ENCODE measurements around the gene DXO. TPM values are rescaled to one million over a fixed set of nuclear protein-coding genes. Genes with fewer than 3 reads are reported as not detected.

The DXO gene
- total RNA-seq, 8 experiments from 2014 or later, result 15.3 to 26.9 (median 22.9) TPM

- WGBS, 10 experiments, result 0 to 57% (median 8%) methylated on average over 1 to 17 of the region's 19 CpGs; no CpG with 5 or more reads in 2 of the 10 experiments
- Histone ChIP-seq H3K4me3 (peak overlapping the region; percentile 56 to 85 (median 66)), H3K27ac (peak overlapping the region; percentile 96 to 97), H3K4me1 (replicated peaks in 1 of 2) (peaks cover 19 to 24% of the 10 kb centered on the region in 2 donors)
- in situ Hi-C loops (cut with MboI; ENCODE audit: low pct_unique_long_range_greater_than_20kb in 2 of 9, low sequenced_read_pairs in 9 of 9, unreplicated experiment in 9 of 9), result loop anchor here in 1 of 9 experiments (25.0 kb wide), 1 partner anchor 286 kb away; the partner anchor contains the start of gene LY6G5C
- peak in 2 of 8 experiments; percentile 3 for ATAC-seq (replicated peaks in 6 of 8)
Observed at GRCh38 chr6:31972709-31973350, 892 bp upstream of the DXO start.

- peak in 1 of 8 experiments; percentile 0 for ATAC-seq (replicated peaks in 6 of 8)
- Histone ChIP-seq H3K4me3 (peak overlapping the region; percentile 56 to 85 (median 66)), H3K4me1 (replicated peaks in 1 of 2) (peaks cover 19 to 24% of the 10 kb centered on the region in 2 donors), H3K27ac (peak overlapping the region; percentile 96 to 97)
- WGBS, 10 experiments, result 0 to 84% (median 24%) methylated on average over 2 to 16 of the region's 29 CpGs
- in situ Hi-C loops (cut with MboI; ENCODE audit: low pct_unique_long_range_greater_than_20kb in 2 of 9, low sequenced_read_pairs in 9 of 9, unreplicated experiment in 9 of 9), result loop anchor here in 1 of 9 experiments (25.0 kb wide), 1 partner anchor 284 kb away; the partner anchor contains the start of gene LY6G5C
Observed at GRCh38 chr6:31971279-31971992, 502 bp downstream of the DXO start.

- peak overlapping the region; percentile 56 to 85 (median 66) for H3K4me3 ChIP-seq
- H3K27ac ChIP-seq, result peak overlapping the region; percentile 96 to 97
- in situ Hi-C loops (cut with MboI; ENCODE audit: low pct_unique_long_range_greater_than_20kb in 2 of 9, low sequenced_read_pairs in 9 of 9, unreplicated experiment in 9 of 9), result loop anchor here in 1 of 9 experiments (25.0 kb wide), 1 partner anchor 283 kb away; the partner anchor contains the start of gene LY6G5C
- peaks cover 19 to 24% of the 10 kb centered on the region in 2 donors for H3K4me1 ChIP-seq (replicated peaks in 1 of 2)
- no peak for ATAC-seq (replicated peaks in 6 of 8)
- 70 to 100% (median 93%) methylated on average over 1 to 3 of the region's 18 CpGs; no CpG with 5 or more reads in 5 of the 10 experiments for WGBS, 10 experiments
Observed at GRCh38 chr6:31970604-31971271, 1.2 kb downstream of the DXO start.

GRCh38 chr6:31969712-31970603 is 2.0 kb downstream of the DXO start:
- Histone ChIP-seq H3K27ac (peak overlapping the region; percentile 96 to 97), H3K4me3 (peak overlapping the region in 3 of 5 donors; percentile 56 to 85 (median 67)), H3K4me1 (replicated peaks in 1 of 2) (peaks cover 19 to 24% of the 10 kb centered on the region in 2 donors)
- 60 to 94% (median 86%) methylated on average over 2 to 11 of the region's 17 CpGs; no CpG with 5 or more reads in 4 of the 10 experiments for WGBS, 10 experiments
- in situ Hi-C loops (cut with MboI; ENCODE audit: low pct_unique_long_range_greater_than_20kb in 2 of 9, low sequenced_read_pairs in 9 of 9, unreplicated experiment in 9 of 9), result loop anchor here in 1 of 9 experiments (25.0 kb wide), 1 partner anchor 283 kb away; the partner anchor contains the start of gene LY6G5C
- no peak for ATAC-seq (replicated peaks in 6 of 8)

GRCh38 chr6:31968791-31969711 is 2.9 kb downstream of the DXO start:
- no peak overlapping the region for H3K4me3 ChIP-seq
- 84 to 100% (median 96%) methylated on average over 2 to 4 of the region's 23 CpGs; no CpG with 5 or more reads in 7 of the 10 experiments for WGBS, 10 experiments
- ATAC-seq (replicated peaks in 6 of 8), result no peak
- no peak overlapping the region for H3K27ac ChIP-seq
- in situ Hi-C loops (cut with MboI; ENCODE audit: low pct_unique_long_range_greater_than_20kb in 2 of 9, low sequenced_read_pairs in 9 of 9, unreplicated experiment in 9 of 9), result loop anchor here in 1 of 9 experiments (25.0 kb wide), 1 partner anchor 282 kb away; the partner anchor contains the start of gene LY6G5C
- H3K4me1 ChIP-seq (replicated peaks in 1 of 2), result peaks cover 19 to 24% of the 10 kb centered on the region in 2 donors

- no peak overlapping the region for H3K27ac ChIP-seq
- H3K4me3 ChIP-seq, result no peak overlapping the region
- ATAC-seq (replicated peaks in 6 of 8), result no peak
- in situ Hi-C loops (cut with MboI; ENCODE audit: low pct_unique_long_range_greater_than_20kb in 2 of 9, low sequenced_read_pairs in 9 of 9, unreplicated experiment in 9 of 9), result loop anchor here in 1 of 9 experiments (25.0 kb wide), 1 partner anchor 281 kb away; the partner anchor contains the start of gene LY6G5C
- H3K4me1 ChIP-seq (replicated peaks in 1 of 2), result peaks cover 15 to 21% of the 10 kb centered on the region in 2 donors
- WGBS, 10 experiments, result 100% methylated on average over 2 of the region's 11 CpGs; no CpG with 5 or more reads in 9 of the 10 experiments
Observed at GRCh38 chr6:31968326-31968725, 3.6 kb downstream of the DXO start.

GRCh38 chr6:31967926-31968320 is 4.0 kb downstream of the DXO start:
- Histone ChIP-seq H3K4me3 (no peak overlapping the region), H3K27ac (no peak overlapping the region), H3K4me1 (replicated peaks in 1 of 2) (peaks cover 11 to 18% of the 10 kb centered on the region in 2 donors)
- no peak for ATAC-seq (replicated peaks in 6 of 8)
- 0 to 100% (median 80%) methylated on average over 1 to 2 of the region's 3 CpGs; no CpG with 5 or more reads in 7 of the 10 experiments for WGBS, 10 experiments
- in situ Hi-C loops (cut with MboI; ENCODE audit: low pct_unique_long_range_greater_than_20kb in 2 of 9, low sequenced_read_pairs in 9 of 9, unreplicated experiment in 9 of 9), result loop anchor here in 1 of 9 experiments (25.0 kb wide), 1 partner anchor 281 kb away; the partner anchor contains the start of gene LY6G5C

- no peak for ATAC-seq (replicated peaks in 6 of 8)
- Histone ChIP-seq H3K27ac (no peak overlapping the region), H3K4me3 (no peak overlapping the region), H3K4me1 (replicated peaks in 1 of 2) (peaks cover 11 to 18% of the 10 kb centered on the region in 2 donors)
- WGBS, 10 experiments, result 50 to 100% (median 92%) methylated on average over 1 to 6 of the region's 10 CpGs; no CpG with 5 or more reads in 3 of the 10 experiments
- in situ Hi-C loops (cut with MboI; ENCODE audit: low pct_unique_long_range_greater_than_20kb in 2 of 9, low sequenced_read_pairs in 9 of 9, unreplicated experiment in 9 of 9), result loop anchor here in 1 of 9 experiments (25.0 kb wide), 1 partner anchor 280 kb away; the partner anchor contains the start of gene LY6G5C
Observed at GRCh38 chr6:31966997-31967925, 4.7 kb downstream of the DXO start.

- in situ Hi-C loops (cut with MboI; ENCODE audit: low pct_unique_long_range_greater_than_20kb in 2 of 9, low sequenced_read_pairs in 9 of 9, unreplicated experiment in 9 of 9), result loop anchor here in 1 of 9 experiments (25.0 kb wide), 1 partner anchor 279 kb away; the partner anchor contains the start of gene LY6G5C
- H3K27ac ChIP-seq, result no peak overlapping the region
- H3K4me1 ChIP-seq (replicated peaks in 1 of 2), result peaks cover 11 to 18% of the 10 kb centered on the region in 2 donors
- ATAC-seq (replicated peaks in 6 of 8), result no peak
- 71 to 100% (median 85%) methylated on average over 1 to 5 of the region's 7 CpGs; no CpG with 5 or more reads in 3 of the 10 experiments for WGBS, 10 experiments
- H3K4me3 ChIP-seq, result no peak overlapping the region
Observed at GRCh38 chr6:31966506-31966905, 5.4 kb downstream of the DXO start.

GRCh38 chr6:31965700-31966099 is 6.2 kb downstream of the DXO start:
- Histone ChIP-seq H3K4me1 (replicated peaks in 1 of 2) (peaks cover 4 to 12% of the 10 kb centered on the region in 2 donors), H3K27ac (no peak overlapping the region), H3K4me3 (no peak overlapping the region)
- 25 to 91% (median 80%) methylated on average over 1 to 8 of the region's 13 CpGs; no CpG with 5 or more reads in 3 of the 10 experiments for WGBS, 10 experiments
- in situ Hi-C loops (cut with MboI; ENCODE audit: low pct_unique_long_range_greater_than_20kb in 2 of 9, low sequenced_read_pairs in 9 of 9, unreplicated experiment in 9 of 9), result loop anchor here in 1 of 9 experiments (25.0 kb wide), 1 partner anchor 278 kb away; the partner anchor contains the start of gene LY6G5C
- ATAC-seq (replicated peaks in 6 of 8), result no peak
